ENCODE results near the gene GLIS1. TPM values are rescaled to one million over a fixed set of nuclear protein-coding genes. Genes with fewer than 3 reads are reported as not detected.

GLIS1 gene
- total RNA-seq, 2 experiments from 2014 or later = not detected

GRCh38 chr1:53702341-53702740 is 36.6 kb downstream of the GLIS1 start:
- POLR2A ChIA-PET = no interaction called here
- H3K4me3 Mint-ChIP-seq = no peak overlapping the region
- ATAC-seq (ENCODE audit: low read depth) (no peak), DNase-seq (no peak)
- H3K27ac Mint-ChIP-seq = no peak overlapping the region
- H3K9me3 Mint-ChIP-seq = no peaks in the 10 kb centered on the region
- peaks cover 17% of the 10 kb centered on the region for H3K27me3 Mint-ChIP-seq
- no peaks in the 10 kb centered on the region for H3K4me1 Mint-ChIP-seq
- H3K36me3 Mint-ChIP-seq = no peaks in the 10 kb centered on the region

- POLR2A ChIA-PET = no interaction called here
- H3K27ac Mint-ChIP-seq = no peak overlapping the region
- DNase-seq (no peak), ATAC-seq (ENCODE audit: low read depth) (no peak)
- no peaks in the 10 kb centered on the region for H3K9me3 Mint-ChIP-seq
- no peaks in the 10 kb centered on the region for H3K4me1 Mint-ChIP-seq
- H3K36me3 Mint-ChIP-seq = no peaks in the 10 kb centered on the region
- H3K4me3 Mint-ChIP-seq = no peak overlapping the region
- H3K27me3 Mint-ChIP-seq = peaks cover 10% of the 10 kb centered on the region
Measured at GRCh38 chr1:53700776-53701175, 38.2 kb downstream of the GLIS1 start.

GRCh38 chr1:53699981-53700380 is 39.0 kb downstream of the GLIS1 start:
- POLR2A ChIA-PET = no interaction called here
- ATAC-seq (ENCODE audit: low read depth) = no peak
- Mint-ChIP-seq H3K36me3 (no peaks in the 10 kb centered on the region), H3K9me3 (no peaks in the 10 kb centered on the region), H3K27ac (no peak overlapping the region), H3K27me3 (peaks cover 7% of the 10 kb centered on the region), H3K4me1 (no peaks in the 10 kb centered on the region), H3K4me3 (no peak overlapping the region)
- no peak for DNase-seq

- no peak for ATAC-seq (ENCODE audit: low read depth)
Measured at GRCh38 chr1:53698384-53698980, 40.5 kb downstream of the GLIS1 start.

GRCh38 chr1:53697721-53698383 is 41.1 kb downstream of the GLIS1 start:
- POLR2A ChIA-PET = no interaction called here
- no peak overlapping the region for H3K4me3 Mint-ChIP-seq
- no peaks in the 10 kb centered on the region for H3K9me3 Mint-ChIP-seq
- DNase-seq = no peak
- ATAC-seq (ENCODE audit: low read depth) = no peak
- H3K36me3 Mint-ChIP-seq = no peaks in the 10 kb centered on the region
- H3K27me3 Mint-ChIP-seq = peaks cover 2% of the 10 kb centered on the region
- H3K4me1 Mint-ChIP-seq = no peaks in the 10 kb centered on the region
- no peak overlapping the region for H3K27ac Mint-ChIP-seq

More at GRCh38 chr1:53698384-53698980, 40.5 kb downstream of the GLIS1 start:
- DNase-seq = no peak
- Mint-ChIP-seq H3K27me3 (peaks cover 2% of the 10 kb centered on the region), H3K9me3 (no peaks in the 10 kb centered on the region), H3K4me3 (no peak overlapping the region), H3K4me1 (no peaks in the 10 kb centered on the region), H3K36me3 (no peaks in the 10 kb centered on the region), H3K27ac (no peak overlapping the region)
- POLR2A ChIA-PET = no interaction called here

GRCh38 chr1:53696990-53697389 is 42.0 kb downstream of the GLIS1 start:
- DNase-seq = no peak
- Mint-ChIP-seq H3K9me3 (no peaks in the 10 kb centered on the region), H3K4me3 (no peak overlapping the region), H3K36me3 (no peaks in the 10 kb centered on the region), H3K27me3 (peaks cover 2% of the 10 kb centered on the region), H3K27ac (no peak overlapping the region), H3K4me1 (no peaks in the 10 kb centered on the region)
- POLR2A ChIA-PET = no interaction called here
- ATAC-seq (ENCODE audit: low read depth) = no peak

GRCh38 chr1:53696571-53696970 is 42.4 kb downstream of the GLIS1 start:
- Mint-ChIP-seq H3K9me3 (no peaks in the 10 kb centered on the region), H3K27ac (no peak overlapping the region), H3K36me3 (no peaks in the 10 kb centered on the region), H3K4me3 (no peak overlapping the region), H3K4me1 (no peaks in the 10 kb centered on the region), H3K27me3 (peaks cover 3% of the 10 kb centered on the region)
- POLR2A ChIA-PET = no interaction called here
- ATAC-seq (ENCODE audit: low read depth) (no peak), DNase-seq (no peak)

GRCh38 chr1:53696051-53696450 is 42.9 kb downstream of the GLIS1 start:
- Mint-ChIP-seq H3K9me3 (no peaks in the 10 kb centered on the region), H3K4me1 (no peaks in the 10 kb centered on the region), H3K27ac (no peak overlapping the region), H3K27me3 (peaks cover 5% of the 10 kb centered on the region), H3K36me3 (no peaks in the 10 kb centered on the region), H3K4me3 (no peak overlapping the region)
- no peak for DNase-seq
- no peak for ATAC-seq (ENCODE audit: low read depth)
- POLR2A ChIA-PET = no interaction called here

- H3K36me3 Mint-ChIP-seq = no peaks in the 10 kb centered on the region
- DNase-seq (no peak), ATAC-seq (ENCODE audit: low read depth) (no peak)
- H3K27ac Mint-ChIP-seq = no peak overlapping the region
- H3K4me3 Mint-ChIP-seq = no peak overlapping the region
- no peaks in the 10 kb centered on the region for H3K9me3 Mint-ChIP-seq
- POLR2A ChIA-PET = no interaction called here
- no peaks in the 10 kb centered on the region for H3K4me1 Mint-ChIP-seq
- H3K27me3 Mint-ChIP-seq = peaks cover 3% of the 10 kb centered on the region
Measured at GRCh38 chr1:53695116-53695515, 43.8 kb downstream of the GLIS1 start.

- Mint-ChIP-seq H3K9me3 (no peaks in the 10 kb centered on the region), H3K4me1 (no peaks in the 10 kb centered on the region), H3K27me3 (peaks cover 3% of the 10 kb centered on the region), H3K4me3 (no peak overlapping the region), H3K36me3 (no peaks in the 10 kb centered on the region), H3K27ac (no peak overlapping the region)
- POLR2A ChIA-PET = no interaction called here
- DNase-seq (no peak), ATAC-seq (ENCODE audit: low read depth) (no peak)
Measured at GRCh38 chr1:53694718-53695091, 44.3 kb downstream of the GLIS1 start.

GRCh38 chr1:53693773-53694717 is 44.9 kb downstream of the GLIS1 start:
- no peaks in the 10 kb centered on the region for H3K9me3 Mint-ChIP-seq
- DNase-seq (no peak), ATAC-seq (ENCODE audit: low read depth) (no peak)
- H3K4me3 Mint-ChIP-seq = no peak overlapping the region
- H3K4me1 Mint-ChIP-seq = no peaks in the 10 kb centered on the region
- POLR2A ChIA-PET = no interaction called here
- H3K27ac Mint-ChIP-seq = no peak overlapping the region
- peaks cover 3% of the 10 kb centered on the region for H3K27me3 Mint-ChIP-seq
- no peaks in the 10 kb centered on the region for H3K36me3 Mint-ChIP-seq

- DNase-seq (no peak), ATAC-seq (ENCODE audit: low read depth) (no peak)
- Mint-ChIP-seq H3K27me3 (peaks cover 3% of the 10 kb centered on the region), H3K27ac (no peak overlapping the region), H3K4me3 (no peak overlapping the region), H3K9me3 (no peaks in the 10 kb centered on the region), H3K36me3 (no peaks in the 10 kb centered on the region), H3K4me1 (no peaks in the 10 kb centered on the region)
- POLR2A ChIA-PET = no interaction called here
Measured at GRCh38 chr1:53693339-53693738, 45.6 kb downstream of the GLIS1 start.

- ATAC-seq (ENCODE audit: low read depth) = no peak
- Mint-ChIP-seq H3K9me3 (no peaks in the 10 kb centered on the region), H3K4me1 (no peaks in the 10 kb centered on the region), H3K27me3 (peaks cover 3% of the 10 kb centered on the region), H3K4me3 (no peak overlapping the region), H3K36me3 (no peaks in the 10 kb centered on the region), H3K27ac (no peak overlapping the region)
- no peak for DNase-seq
- POLR2A ChIA-PET = no interaction called here
Measured at GRCh38 chr1:53691326-53691725, 47.6 kb downstream of the GLIS1 start.

- Mint-ChIP-seq H3K4me1 (no peaks in the 10 kb centered on the region), H3K9me3 (no peaks in the 10 kb centered on the region), H3K4me3 (no peak overlapping the region), H3K36me3 (no peaks in the 10 kb centered on the region), H3K27ac (no peak overlapping the region), H3K27me3 (peaks cover 8% of the 10 kb centered on the region)
- DNase-seq = no peak
- POLR2A ChIA-PET = no interaction called here
- no peak for ATAC-seq (ENCODE audit: low read depth)
Measured at GRCh38 chr1:53690411-53690810, 48.6 kb downstream of the GLIS1 start.
